HG03575 (cell line): ENCODE data around the gene ASTN1.

Experiments used
- ATAC-seq: cut with Tn5 transposase; IDR thresholded peaks from one replicate; pipeline ENCODE4 v1.9.1; 2021; ENCODE audit not compliant: unreplicated experiment, insufficient number of reproducible peaks, low FRiP score; ENCODE audit errors: extremely low read depth

ASTN1 gene

DNA sequence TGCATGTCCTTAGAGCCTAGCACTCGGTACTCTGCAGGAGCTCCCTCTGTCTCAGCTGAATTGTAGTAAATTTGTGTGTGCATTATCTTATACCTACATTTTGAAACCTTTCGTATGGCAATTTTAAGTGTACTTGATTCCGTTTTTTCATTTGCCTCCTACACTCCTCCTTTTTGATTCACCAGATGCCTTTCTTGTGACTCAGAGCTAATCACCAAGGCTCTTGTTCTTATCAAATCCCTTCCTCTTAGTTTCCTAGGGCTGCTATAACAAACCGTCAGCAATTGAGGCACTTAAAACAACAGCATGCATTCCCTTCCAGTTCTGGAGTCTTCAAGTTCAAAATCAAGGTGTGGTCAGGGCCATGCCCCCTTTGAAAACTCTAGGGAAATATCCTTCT, 261.0 kb downstream of the ASTN1 start:
- no peak for ATAC-seq

DNA sequence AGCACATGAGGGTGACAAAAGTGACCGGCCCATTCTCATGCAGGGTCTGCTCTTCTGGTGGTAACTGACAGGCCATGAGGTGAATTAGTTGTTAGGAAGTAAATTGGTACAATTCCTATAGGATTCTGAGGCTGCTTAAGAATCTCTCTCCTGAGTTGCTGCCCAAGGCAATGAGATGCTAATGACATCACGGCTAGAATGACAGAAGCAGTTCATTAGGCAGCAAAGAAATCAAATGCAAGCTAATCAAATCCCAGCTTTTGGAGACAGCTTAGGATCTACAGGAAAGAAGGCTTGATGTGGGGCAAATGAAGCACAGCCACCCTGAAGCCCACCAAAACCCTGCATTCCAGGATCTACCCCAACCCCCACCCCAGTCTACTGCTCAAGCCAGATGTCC, 265.2 kb downstream of the ASTN1 start:
- no peak for ATAC-seq

DNA sequence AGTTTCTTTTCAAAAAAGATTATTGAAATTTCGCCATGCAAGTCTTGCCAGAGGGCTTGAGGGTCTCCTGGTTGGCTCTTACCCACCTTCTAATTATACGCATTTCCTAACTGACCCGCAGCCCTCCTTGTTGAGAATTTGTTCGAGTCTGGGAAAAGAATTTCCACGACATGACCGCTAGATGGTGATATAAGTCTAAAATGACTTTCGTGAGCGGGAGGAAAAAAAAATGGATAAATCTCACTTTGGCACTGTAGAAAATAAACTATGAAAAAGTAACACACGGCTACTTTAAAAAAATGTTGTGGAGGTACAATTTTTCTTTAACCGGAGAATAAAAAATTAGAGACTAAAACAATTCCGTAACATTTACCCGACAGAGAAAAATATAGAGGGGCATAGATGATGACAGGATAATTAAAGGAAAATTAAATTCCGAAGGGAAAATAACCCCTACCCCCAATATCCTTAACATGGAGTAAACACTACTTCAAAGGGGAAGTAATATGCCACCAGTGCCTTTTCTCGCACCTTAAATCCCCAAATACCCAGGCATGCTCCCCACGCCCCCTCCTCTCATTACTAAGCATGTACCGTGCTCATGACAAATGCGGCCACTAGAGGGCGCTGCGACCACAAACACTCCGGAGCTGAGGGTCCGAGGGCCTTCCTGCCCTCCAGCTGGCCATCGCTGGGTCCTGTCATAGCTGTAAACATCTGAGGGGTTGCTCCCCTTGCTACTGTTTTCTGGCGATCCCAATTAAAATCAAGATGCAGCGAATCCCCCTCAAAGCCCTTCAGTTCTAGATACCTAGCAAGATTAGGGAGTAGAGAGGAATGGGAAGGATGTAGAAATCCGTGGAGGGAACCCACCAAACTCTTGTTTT, 266.9 kb downstream of the ASTN1 start:
- no peak for ATAC-seq

DNA sequence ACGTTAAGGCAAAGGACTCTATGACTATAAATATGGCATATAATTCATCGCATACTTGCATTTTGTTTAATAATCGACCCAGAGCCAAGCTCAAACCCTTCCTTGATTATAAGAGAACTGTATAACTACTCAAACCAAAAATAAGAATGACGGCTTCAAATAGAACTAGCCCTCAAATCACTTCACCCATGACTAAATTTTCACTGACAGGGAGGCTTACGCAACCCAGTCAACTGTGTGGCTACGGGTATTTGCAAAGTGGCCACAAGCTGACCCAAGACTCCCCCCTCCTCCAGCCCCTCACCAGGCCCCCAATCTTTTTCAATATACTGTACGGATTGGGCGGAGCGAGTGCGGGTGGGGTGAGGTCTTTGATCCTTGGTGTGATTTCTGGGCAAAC, 268.3 kb downstream of the ASTN1 start:
- no peak for ATAC-seq

DNA sequence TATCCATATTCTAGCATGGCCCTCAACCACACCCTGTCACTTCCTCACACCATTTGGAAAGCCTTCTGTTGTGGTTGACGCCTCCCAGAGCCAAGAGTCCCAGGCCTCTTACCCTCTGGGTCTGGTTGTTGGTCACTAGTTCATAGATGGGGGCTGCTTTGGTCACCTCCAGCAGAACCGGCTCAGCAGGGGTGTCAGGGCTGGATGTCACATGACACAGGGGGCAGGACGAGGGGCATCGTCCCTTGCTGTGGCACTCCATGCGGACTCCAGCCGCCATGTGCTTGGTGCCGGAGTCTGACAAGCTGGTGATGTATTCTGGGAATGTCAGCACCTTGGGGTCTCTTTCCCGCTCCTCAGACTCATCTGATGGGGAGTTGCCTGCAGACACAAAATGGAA, 270.1 kb downstream of the ASTN1 start:
- no peak for ATAC-seq

DNA sequence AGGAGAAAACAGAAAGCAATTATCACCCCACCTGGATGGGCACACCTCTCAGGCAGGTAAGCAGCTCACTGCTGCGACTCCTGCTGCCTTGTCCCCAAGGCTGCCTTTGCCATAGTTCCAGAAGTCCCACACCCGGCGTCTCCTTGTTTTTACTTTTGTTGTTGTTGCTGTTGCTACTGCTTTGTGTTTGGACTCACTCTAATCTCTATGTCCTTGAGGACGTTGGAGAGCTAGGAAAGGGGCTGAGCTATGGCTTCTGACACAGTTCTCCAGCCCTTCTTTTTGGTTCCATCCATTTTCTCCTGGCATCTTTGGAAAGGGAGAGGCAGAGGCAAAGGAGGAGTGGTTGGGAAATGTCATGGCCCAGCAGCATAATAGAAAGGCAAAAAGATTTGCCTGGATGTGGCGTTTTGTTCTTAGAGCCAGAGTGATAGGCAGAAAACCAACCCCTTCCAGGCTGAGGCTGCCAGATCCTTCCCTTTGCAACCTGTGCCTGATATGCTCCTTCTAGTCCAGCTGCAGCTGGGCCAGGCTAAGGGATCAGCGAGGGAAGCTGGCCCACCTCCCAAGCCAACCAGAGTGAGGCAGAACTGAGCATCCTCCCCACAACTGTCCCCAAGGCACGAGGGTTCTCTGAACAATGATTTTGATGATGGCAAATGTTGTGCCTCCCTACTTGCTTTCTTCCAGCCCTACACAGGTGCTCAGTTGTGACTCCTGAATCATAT, 270.7 kb downstream of the ASTN1 start:
- ATAC-seq: no peak

DNA sequence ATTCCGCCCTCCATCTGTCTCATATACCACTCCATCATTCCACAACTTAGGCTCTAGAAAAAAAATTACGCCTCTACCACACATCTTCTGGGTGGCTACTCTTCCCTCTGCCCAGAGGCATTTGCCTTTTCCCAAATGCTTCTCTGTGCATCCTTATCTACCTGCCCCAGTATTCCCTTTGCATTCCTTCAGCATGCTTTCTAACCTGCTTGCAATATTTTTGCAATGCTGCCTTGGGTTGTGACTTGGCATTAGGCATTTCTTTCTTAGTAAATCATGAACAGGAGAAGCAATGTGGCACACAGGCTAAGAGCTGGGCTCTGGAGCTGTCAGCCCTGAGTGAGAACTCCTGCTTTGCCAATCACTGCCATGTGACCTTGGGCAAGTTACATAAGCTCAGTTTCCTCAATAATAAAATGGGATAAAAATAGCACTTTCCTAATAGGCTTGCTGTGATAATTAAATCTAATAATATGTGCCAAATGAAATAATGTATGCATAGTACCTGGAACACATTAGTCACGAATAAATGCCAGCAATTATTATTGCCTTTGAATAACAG, 276.0 kb downstream of the ASTN1 start:
- no peak for ATAC-seq

DNA sequence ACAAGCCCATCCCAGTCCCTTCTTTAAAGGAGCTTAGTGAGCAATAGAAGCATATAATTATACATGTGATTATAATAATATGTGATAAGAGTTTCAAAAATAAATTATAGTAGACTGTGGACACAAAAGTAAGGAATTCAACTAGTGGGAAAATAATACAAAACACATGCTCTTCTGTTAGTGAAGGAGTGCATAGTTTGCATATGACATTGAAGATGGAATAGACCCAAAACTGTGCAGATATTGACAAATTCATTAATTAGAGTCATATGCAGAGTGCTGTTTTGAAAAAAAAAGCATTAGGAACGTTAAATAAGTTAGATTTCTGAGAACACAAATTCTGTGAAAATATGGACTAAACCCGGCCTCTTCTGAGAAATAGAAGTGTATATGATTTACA, 278.8 kb downstream of the ASTN1 start:
- no peak for ATAC-seq

DNA sequence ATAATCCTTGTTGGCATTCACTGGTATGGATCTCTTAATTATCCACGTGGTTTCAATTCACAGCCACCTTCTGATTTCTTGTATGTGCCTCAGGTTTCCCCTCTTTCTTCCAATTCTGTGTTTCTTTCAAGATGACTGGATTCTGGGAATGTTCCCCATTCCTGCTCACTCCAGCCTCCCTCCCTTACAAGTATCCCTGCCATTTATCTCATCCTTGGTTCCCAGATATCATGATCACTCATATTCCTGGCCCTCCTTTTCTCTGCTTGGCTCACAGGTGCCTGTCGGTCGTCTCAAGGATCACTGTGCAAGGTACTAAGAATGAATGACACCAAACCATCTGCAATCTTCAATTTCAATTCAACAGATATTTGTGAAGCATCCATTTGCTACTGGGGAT, 279.2 kb downstream of the ASTN1 start:
- no peak for ATAC-seq

DNA sequence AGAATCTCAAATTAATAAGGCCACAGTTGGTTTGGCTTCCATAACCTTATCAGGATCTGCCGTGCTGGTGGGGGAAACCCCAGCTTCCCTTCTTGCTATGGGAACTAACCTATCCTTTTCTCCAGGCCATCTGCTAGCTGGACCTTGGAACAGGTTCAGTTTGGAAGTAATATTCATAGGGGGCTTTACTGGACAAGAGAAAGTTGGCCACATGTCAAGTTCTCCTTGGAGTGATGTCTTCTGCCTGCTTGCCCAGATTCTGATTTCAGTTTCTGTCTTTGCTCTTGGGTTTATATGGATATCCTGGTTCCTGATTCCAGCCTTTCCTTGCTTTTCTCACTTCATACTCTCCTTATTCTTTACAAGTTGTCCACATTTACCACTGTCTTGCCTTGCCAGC, 279.6 kb downstream of the ASTN1 start:
- no peak for ATAC-seq

DNA sequence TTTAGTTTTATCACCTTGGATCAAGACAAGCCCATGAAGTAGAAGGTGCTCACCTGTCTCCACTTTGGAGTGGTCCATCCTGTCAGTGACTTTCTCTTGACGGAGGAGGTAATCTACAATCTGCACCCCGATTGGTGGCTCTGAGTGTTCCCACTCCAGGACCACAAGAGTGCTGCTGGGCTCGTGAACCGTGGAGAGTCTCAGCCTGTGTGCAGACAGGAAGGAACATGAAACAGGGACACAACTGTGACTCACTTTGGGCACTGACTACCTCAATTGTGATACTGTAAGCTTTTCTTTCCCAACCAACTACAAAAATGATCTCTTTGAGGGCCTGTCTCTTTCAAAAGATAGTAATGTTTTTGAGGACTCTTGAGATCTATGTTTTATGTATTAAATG, 280.2 kb downstream of the ASTN1 start:
- no peak for ATAC-seq

DNA sequence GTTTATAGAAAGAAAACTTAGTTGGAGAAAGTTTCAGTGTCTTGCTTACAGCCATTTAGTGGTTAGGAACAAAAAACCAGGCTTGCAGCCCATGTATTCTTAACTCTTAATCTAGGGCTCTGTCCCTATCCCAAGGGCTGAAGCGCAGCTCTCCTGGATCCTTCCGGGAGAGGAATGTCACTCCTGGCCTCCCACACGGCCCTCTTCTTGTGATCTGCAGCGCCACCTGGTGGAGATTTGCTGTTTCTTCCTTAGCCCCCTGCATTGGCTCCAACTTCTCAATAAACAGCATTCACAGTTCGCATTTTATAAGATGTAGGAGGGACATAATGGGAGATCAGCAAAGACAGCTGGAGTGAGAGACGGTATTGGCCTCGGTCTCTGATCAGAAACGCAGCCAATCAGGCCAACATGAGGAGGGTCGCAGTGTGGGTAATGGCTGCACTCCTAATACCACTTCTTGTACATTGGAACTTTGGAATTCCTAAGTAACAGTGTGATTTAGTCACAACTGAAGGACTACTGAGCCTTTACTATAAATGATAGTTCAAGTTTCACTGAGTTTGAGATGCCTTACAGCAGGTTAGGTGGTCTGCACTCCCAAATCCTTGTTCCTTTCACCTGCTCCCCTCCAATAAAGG, 283.4 kb downstream of the ASTN1 start:
- ATAC-seq: no peak

DNA sequence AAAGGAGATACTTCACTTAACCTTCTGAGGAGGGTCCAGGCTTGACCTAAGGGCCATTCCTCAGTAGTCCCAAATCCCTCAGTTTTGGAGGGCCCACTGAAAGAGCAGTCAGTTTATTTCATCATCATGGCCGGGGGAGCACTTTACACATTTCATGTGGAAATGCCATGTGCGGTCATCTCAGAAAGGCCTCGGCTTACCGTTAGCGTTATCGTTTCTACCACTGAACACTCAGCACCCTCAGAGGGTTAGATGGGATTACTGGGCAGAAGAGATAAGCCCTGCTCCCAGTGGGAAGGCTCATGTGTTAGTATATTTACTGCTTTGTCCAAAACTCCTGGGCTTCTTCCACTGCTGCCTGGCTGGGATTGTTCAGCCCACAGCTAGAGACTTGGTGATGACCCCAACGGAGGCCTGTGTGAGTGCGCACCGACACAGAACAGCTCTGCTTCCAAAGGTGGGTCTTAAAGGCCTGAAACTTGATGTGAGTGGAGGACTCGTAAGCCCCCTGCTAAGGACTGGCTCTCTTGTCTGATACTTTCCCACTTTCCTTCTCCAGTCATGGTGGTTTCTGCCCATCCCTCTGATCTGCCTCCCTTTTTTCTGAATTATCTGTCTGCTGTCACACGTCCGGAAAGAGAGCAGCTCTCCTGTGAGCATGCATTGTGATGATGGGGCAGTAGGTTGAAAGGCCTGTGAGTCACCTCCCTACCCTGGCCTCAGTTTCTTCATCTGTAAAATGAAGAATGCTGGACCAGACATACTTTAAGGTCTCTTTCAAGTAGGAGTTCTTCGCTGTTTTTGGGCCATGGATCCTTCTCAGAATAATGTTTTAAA, 284.5 kb downstream of the ASTN1 start:
- no peak for ATAC-seq

DNA sequence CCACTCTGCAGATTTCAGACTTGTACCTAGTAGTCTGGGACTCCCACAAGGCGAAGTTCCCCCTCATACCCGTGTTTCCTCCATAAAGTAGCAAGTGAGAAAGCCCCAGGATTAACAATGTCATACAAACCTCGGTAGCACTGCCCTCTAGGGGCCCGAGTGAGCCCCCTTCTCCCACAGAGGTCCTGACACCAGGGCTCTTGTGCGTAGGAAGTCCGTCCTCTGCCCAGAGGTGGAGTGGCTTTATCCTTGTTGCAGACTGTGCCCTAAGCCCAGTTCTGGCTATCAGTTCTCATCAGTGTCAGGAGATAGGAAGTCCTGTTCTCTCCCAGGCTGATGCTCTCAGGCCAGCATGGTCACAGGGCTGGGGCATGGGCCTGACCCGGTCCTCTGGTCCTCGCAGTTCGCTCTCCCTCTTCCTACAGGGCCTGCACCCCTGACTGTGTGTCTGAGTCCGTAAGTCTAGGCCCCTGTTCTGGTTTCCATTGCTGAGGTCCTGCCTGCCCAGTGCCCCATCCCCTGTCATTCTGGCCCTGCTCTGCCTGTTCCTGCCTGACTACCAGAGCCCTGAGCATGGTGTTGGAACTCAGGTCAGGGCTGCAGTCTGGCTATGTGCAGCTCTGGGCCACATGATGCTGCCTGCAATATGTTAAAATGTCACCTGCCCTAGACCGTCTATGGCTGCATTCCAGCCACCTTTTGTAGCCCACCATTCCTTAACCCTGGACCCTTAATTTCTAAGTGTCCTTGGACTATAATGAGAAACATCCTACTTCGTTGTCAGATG, 285.6 kb downstream of the ASTN1 start:
- ATAC-seq: no peak

DNA sequence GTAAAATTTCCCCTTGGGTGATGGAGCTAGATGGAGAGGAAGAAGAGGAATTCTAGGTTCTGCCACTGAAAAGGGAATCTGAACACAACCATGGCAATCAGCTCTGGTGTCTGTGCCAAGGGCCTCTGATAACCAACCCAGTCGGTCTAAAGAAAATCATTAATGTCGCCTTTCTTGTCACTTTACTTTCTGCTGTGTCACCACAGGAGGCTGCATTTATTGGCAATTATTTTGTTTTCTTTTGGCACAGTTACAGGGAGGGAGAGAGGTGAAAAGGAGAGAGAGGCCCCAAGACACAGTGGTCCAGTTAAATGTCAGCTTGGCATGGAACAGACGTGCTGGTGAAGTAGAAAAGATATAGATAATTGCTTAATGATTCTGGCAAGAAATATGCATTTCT, 287.0 kb downstream of the ASTN1 start:
- no peak for ATAC-seq

DNA sequence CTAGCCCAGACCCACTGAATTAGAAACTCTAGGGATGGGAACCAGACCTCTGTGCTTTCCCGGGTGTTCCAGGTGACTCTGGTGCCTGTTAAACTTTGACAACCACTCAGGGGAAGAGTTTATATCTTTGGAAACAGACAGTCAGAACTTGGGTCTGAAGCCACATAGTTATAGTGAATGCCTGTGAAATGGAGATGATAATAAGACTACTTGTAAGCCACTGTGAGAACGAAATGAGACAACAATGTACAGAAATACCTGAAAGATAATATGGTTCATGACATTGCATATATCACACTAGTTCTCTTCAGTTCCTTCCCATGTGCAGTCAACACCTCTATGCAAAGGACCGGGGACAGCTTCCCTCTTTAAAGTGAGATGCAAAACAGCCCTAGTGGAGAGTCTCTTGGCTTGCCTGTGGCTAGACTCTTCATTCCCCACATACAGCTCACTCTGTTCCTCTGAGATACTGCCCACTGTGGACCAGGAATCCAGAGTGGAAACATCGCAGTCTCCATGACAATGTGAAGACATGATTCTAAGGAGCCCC, 287.5 kb downstream of the ASTN1 start:
- ATAC-seq: no peak

DNA sequence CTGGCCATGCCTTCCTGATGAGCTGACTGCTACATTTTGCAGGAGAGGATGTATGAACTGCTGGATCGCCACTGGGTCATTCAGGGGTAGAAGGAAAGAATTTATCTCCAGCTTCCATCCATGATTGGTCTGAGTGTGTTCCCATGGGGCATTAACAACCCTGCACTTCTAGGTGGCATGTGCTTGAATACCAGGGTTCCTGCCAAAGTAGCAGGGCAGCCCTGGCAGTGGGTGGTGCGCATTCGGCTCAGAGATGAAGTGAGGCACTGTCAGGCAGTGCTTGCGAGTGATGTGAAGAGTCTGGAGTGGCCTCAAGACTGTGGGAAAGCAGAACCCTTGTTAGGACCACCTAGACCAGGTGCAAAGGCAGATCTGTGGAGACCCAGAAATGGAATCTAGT, 294.9 kb downstream of the ASTN1 start:
- no peak for ATAC-seq
